ENCODE data around the gene LZTR1.
A peak's percentile ranks its signal among the peaks of the same experiment; 100 is the strongest.
"Not testable (repeated sequence)": the region's sequence is repeated elsewhere in the genome, so short reads cannot be mapped to it uniquely, and the experiment has no call there.

LZTR1 gene

DNA sequence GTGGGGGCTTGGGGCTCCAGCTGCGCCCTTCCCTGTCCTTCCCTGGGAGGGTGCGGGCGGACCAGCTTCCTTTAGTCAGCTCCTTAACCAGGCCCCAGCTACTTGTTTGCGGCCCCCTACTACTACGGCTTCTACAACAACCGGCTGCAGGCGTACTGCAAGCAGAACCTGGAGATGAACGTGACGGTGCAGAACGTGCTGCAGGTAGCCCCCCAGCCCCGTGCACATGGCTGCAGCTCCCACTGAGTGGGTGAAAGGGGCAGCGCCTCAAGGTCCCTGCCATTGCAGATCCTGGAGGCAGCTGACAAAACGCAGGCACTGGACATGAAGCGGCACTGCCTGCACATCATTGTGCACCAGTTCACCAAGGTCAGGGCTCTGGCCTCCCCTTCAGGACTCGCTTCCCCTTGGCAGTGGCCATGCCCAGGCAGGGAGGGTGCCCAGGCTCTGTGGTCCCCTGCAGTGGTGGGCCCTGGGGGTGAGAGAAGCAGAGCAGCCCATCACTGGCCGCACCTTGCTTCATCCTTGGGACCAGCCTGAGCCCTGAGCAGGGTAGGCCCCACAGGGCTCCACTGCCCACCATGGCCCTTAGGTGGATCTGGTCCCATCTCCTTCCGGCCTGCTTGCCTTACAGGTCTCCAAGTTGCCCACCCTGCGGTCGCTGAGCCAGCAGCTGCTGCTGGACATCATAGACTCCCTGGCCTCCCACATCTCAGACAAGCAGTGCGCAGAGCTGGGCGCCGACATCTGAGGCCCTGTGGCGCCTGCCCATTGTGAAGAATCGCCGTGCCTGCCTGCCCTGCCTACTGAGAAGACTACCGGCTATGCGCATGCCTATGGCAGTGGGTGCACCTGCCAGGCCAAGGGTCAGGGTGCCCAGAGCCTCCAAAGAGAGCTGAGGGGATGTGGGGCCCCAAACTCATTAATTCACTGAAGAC is 14.8 kb downstream of the LZTR1 start:
- H3K4me1 ChIP-seq (ENCODE audit: insufficient read depth, low read length) = peaks cover 20% of the 10 kb centered on the region
- no peak overlapping the region for H3K4me3 ChIP-seq (ENCODE audit: low read depth in 1 of 2, low read length in 2 of 2)
- H3K27ac ChIP-seq (ENCODE audit: low read depth, low read length) = no peak overlapping the region
- H3K9ac ChIP-seq (ENCODE audit: low read length) = no peak overlapping the region
- H3K27me3 ChIP-seq (ENCODE audit: control insufficient read depth in 1 of 2, insufficient read depth in 2 of 2, low read length in 2 of 2) = no peaks in the 10 kb centered on the region
- no peaks in the 10 kb centered on the region for H3K9me3 ChIP-seq (ENCODE audit: low read length)
- peaks cover 53% of the 10 kb centered on the region for H3K36me3 ChIP-seq (ENCODE audit: insufficient read depth, low read length)

DNA sequence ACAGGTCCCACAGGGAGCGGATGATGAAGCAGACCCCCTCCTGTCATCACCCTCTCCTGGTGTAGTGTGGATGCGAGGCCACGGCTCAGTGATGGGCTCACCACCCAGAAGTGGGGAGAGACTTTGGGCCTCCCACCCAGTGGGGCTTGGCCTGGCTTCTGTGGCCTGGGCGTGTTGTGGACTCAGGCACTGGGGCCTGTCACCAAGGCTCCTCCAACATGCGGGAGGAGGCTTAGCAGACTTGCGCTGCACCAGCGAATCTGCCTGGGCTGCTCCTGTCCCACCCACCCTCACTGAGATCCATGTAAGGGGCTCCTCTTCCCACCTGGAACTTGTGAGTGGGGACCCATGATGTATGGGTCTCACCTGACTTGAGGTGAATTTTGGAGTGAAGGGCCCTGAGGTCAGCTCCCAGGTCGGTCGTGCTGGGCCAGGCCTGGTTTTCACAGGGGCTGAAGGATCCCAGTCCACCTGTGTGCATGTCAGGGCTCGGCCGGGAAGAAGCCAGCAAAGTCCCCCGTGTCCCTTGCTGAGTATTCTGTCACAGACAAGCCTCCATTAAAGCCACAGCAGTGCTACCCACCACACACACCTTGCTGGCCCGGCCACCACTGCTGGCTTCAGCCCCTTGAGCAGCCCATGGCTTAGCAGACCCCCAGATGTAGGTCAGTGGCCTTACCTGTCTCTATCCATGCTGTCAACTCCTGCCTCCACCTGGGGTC is 15.6 kb downstream of the LZTR1 start:
- Histone ChIP-seq H3K9me3 (ENCODE audit: low read length) (no peaks in the 10 kb centered on the region), H3K27me3 (ENCODE audit: control insufficient read depth in 1 of 2, insufficient read depth in 2 of 2, low read length in 2 of 2) (no peaks in the 10 kb centered on the region), H3K4me1 (ENCODE audit: insufficient read depth, low read length) (peaks cover 20% of the 10 kb centered on the region), H3K9ac (ENCODE audit: low read length) (no peak overlapping the region), H3K27ac (ENCODE audit: low read depth, low read length) (no peak overlapping the region), H3K4me3 (ENCODE audit: low read depth in 1 of 2, low read length in 2 of 2) (no peak overlapping the region), H3K36me3 (ENCODE audit: insufficient read depth, low read length) (peaks cover 45% of the 10 kb centered on the region)

DNA sequence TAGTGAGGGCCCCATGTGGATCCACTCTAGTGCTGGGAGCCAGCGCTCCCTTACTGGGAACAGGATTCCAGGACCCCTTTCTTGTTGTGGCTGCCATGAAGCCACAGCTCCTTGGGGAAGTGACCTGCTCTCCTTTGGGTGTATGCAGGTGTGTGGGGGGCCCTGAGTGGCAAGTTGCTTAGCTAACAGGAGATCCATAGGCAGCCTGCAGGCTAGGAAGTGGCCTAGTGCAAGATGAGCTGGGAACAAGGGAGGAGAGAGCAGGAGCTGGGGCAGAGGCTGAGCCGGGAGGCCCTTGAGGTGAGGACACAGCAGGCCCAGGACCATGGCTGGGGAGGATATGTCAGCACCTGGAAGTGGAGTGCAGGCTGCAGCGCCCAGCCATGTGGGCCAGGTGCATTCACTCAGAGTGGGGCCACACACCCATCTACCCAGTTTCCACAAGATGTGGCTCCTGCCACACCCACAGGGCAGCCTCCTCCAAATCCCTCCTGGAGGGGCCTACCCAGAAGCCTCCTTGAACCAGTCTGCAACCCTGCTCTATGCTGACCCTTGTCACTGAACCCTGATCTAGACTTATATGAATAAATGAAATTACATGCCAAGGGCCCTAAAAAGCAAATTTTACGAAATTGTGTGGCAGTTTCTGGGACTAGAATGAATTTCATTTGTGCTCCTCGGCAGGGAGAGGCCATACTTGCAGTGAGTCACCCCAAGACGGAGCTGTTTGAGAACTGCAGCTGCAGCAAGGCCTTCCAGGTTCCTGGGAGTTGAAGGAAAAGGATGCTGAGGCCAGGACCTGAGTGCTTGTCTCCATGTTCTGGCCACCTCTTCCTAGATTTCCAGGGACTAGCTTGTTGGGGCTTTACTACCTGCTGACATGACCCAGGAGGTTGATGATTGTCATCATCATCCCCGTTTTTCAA is 16.6 kb downstream of the LZTR1 start:
- no peaks in the 10 kb centered on the region for H3K27me3 ChIP-seq (ENCODE audit: control insufficient read depth in 1 of 2, insufficient read depth in 2 of 2, low read length in 2 of 2)
- H3K4me1 ChIP-seq (ENCODE audit: insufficient read depth, low read length) = peaks cover 29% of the 10 kb centered on the region
- no peaks in the 10 kb centered on the region for H3K9me3 ChIP-seq (ENCODE audit: low read length)
- no peak overlapping the region for H3K4me3 ChIP-seq (ENCODE audit: low read depth in 1 of 2, low read length in 2 of 2)
- H3K36me3 ChIP-seq (ENCODE audit: insufficient read depth, low read length) = peaks cover 41% of the 10 kb centered on the region
- H3K27ac ChIP-seq (ENCODE audit: low read depth, low read length) = no peak overlapping the region
- no peak overlapping the region for H3K9ac ChIP-seq (ENCODE audit: low read length)

DNA sequence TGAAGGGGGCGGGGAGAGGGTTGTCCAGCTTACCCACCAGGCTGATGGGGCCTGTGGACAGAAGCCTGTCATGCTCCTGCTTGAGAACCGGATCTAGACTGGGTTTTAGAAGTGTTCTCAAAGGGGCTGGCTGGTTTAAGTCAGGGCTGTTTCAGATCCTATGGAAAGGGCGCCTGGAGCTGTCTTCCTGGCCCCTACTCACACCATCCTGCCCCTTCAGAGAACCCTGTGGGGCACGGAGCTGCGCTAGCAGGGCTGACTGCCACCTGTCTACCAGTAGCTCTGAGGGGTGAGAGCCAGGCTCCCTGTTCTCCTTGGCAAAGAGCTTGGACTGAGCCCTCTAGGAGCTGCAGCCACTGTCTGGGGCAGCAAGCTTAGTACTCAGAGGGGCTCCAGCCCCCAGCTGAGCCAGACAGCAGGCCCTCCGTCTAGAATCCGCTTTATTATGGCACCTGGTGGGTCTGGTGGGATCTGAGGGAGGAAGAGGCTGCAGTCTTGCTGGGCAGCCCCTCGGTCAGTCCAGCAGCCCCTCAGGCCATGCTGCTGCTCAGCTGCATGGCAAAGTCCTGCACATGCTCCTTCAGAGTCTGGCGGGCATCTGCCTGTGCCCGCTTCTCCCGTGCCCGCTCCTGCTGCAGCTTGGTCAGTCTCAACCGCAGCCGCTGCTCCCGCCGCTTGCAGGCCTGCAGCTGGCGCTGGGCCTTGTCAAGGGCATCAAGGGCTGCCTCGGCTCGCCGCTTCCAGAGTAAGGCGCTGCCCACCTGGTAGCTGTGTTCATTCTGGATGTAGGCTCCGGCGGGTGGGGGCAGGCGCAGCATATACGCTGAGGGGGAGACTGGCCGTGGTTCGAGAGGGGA is 17.5 kb downstream of the LZTR1 start:
- peaks cover 33% of the 10 kb centered on the region for H3K4me1 ChIP-seq (ENCODE audit: insufficient read depth, low read length)
- no peaks in the 10 kb centered on the region for H3K9me3 ChIP-seq (ENCODE audit: low read length)
- peak overlapping the region in 1 of 2 donors; percentile 97 for H3K4me3 ChIP-seq (ENCODE audit: low read depth in 1 of 2, low read length in 2 of 2)
- no peaks in the 10 kb centered on the region for H3K27me3 ChIP-seq (ENCODE audit: control insufficient read depth in 1 of 2, insufficient read depth in 2 of 2, low read length in 2 of 2)
- H3K9ac ChIP-seq (ENCODE audit: low read length) = peak overlapping the region; percentile 90
- peaks cover 36% of the 10 kb centered on the region for H3K36me3 ChIP-seq (ENCODE audit: insufficient read depth, low read length)
- no peak overlapping the region for H3K27ac ChIP-seq (ENCODE audit: low read depth, low read length)

DNA sequence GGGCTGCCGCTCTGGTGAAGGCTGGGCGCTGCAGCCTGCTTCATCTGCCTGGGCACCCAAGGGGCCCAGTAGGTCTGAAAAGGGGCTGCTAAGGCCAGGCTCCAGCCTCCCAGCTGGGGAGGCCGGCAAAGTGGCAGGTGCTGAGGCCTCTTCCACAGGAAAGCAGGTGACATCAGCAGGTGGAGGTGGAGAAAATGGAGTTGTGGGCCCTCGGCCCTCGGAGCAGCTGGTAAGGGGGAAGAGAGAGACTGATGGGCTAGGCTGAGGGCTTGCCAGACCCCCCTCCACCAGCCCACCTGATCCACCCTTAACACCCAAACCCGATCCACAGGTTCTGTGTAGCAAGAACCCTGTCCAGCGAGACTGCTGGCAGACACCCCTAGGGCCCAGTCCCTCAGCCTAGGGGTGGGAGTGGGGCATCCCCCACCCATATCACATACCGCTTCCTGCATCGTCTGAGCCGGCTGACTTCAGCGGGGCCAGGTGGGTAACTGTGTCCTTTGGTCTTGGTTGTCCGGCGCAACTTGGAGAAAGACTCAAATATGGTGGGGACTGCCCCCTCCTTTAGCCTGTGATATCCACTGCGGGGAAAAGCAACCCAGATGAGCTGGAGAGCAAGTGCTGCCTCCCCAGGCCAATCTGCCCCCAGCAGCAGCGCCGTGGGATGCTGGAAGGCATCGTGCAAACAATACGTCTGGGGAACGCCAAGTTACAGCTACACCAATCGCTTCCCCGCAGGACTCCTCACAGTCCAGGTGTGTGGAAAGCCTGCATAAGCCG is 18.3 kb downstream of the LZTR1 start:
- H3K27ac ChIP-seq (ENCODE audit: low read depth, low read length) = peak overlapping the region; percentile 94
- H3K9me3 ChIP-seq (ENCODE audit: low read length) = no peaks in the 10 kb centered on the region
- H3K4me1 ChIP-seq (ENCODE audit: insufficient read depth, low read length) = peaks cover 33% of the 10 kb centered on the region
- no peaks in the 10 kb centered on the region for H3K27me3 ChIP-seq (ENCODE audit: control insufficient read depth in 1 of 2, insufficient read depth in 2 of 2, low read length in 2 of 2)
- peaks cover 34% of the 10 kb centered on the region for H3K36me3 ChIP-seq (ENCODE audit: insufficient read depth, low read length)
- H3K4me3 ChIP-seq (ENCODE audit: low read depth in 1 of 2, low read length in 2 of 2) = peak overlapping the region; percentile 81 to 97
- H3K9ac ChIP-seq (ENCODE audit: low read length) = peak overlapping the region; percentile 90

DNA sequence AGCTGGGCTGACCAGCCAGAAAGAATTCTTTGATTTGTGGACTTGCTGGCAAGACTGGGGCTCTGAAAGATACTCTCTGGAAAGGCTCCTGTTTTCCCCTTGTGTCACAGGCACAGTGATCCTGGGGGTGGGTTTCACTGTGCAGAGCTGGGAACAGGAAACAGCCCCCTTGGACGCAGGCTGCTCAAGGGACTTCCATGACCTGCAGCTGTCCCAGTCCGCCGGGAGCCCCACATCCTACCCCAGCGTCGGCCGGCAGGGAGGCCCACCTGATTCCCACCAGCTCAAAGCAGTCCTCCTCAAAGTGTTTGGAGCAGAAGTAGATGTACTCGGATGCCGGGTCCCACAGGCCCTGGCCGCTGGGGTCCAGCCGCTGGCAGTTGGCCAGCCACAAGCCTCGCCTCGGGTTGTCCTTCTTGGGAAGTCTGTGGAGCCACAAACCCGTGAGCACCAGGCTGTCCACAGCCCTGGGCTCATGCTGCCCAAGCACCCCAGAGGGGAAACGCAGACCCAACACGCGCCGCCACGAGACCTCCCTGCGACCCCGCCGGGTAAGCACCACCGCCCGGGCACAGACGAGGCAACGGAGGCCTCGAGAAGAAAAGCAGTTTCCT is 19.0 kb downstream of the LZTR1 start:
- peaks cover 31% of the 10 kb centered on the region for H3K36me3 ChIP-seq (ENCODE audit: insufficient read depth, low read length)

DNA sequence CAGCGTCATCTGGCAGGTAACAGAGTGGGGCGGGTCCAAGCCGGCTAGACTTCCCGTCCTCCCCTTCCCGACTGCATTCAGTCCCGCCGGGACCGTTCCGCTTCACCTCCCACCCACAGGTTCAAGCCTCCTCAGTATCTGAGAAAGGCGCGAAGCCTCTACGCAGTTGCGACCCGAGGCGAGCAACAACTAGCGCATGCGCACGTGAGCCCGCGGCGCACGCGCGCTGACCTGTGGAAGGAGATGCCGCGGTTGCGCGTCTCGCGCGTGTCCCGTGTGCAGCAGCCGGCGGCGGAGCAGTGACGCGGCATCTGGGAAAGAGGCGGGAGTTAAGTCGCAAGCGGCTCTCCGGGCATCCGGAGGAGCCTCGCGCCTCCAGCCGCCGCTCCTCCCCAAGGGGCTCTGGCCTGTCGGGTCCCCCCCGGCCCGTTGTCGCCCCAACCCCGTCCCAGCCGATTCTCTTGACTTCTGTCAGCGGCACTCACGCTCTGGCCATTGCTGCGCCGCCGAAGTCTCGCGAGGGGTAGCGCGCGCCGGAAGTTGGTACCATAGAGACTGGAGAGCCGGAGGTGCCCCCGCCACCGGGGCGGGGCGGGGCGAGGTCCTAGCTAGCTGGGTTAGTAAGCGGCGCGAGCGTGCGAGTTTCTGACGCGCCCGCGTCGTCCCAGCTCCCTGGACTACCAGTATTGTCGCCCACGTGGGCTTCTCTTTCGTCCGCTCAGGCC is 19.7 kb downstream of the LZTR1 start, which contains the start of gene THAP7:
Gene THAP7 (minus strand): TSS at position 518 of the 725 bp plus-strand sequence. CDS start 207 bp downstream, at position 311.
- H3K9ac ChIP-seq (ENCODE audit: low read length) = peak within 1 kb of the TSS; percentile 90
- no peaks in the 10 kb centered on the region for H3K9me3 ChIP-seq (ENCODE audit: low read length)
- H3K27me3 ChIP-seq (ENCODE audit: control insufficient read depth in 1 of 2, insufficient read depth in 2 of 2, low read length in 2 of 2) = no peaks in the 10 kb centered on the region
- peak within 1 kb of the TSS; percentile 94 for H3K27ac ChIP-seq (ENCODE audit: low read depth, low read length)
- peaks cover 24% of the 10 kb centered on the region for H3K36me3 ChIP-seq (ENCODE audit: insufficient read depth, low read length)
- peaks cover 33% of the 10 kb centered on the region for H3K4me1 ChIP-seq (ENCODE audit: insufficient read depth, low read length)
- peak within 1 kb of the TSS; percentile 81 to 97 for H3K4me3 ChIP-seq (ENCODE audit: low read depth in 1 of 2, low read length in 2 of 2)

More for the DNA sequence above, 19.0 kb downstream of the LZTR1 start:
- Histone ChIP-seq H3K9me3 (ENCODE audit: low read length) (no peaks in the 10 kb centered on the region), H3K9ac (ENCODE audit: low read length) (peak overlapping the region; percentile 90), H3K27ac (ENCODE audit: low read depth, low read length) (peak overlapping the region; percentile 94), H3K4me3 (ENCODE audit: low read depth in 1 of 2, low read length in 2 of 2) (peak overlapping the region; percentile 81 to 97), H3K4me1 (ENCODE audit: insufficient read depth, low read length) (peaks cover 33% of the 10 kb centered on the region), H3K27me3 (ENCODE audit: control insufficient read depth in 1 of 2, insufficient read depth in 2 of 2, low read length in 2 of 2) (no peaks in the 10 kb centered on the region)

DNA sequence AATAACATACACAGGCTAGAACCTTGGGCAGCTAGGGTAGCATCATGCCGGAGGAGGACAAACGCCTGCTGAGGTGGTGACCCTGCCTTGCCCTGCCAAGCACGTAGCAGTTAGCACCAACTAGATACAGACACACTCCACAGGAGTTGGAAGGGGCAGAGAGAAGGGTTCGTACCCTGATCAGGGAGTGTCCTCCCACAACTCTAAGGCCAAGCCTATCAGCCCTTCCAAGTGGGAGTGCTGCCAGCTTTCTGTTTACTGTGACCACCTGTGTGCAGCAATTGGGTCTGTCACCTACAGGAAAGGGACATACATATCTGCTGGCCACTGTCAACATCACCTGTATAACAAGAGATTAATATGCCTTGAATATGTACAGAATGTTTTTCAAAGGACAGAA is 21.7 kb downstream of the LZTR1 start:
- H3K4me1 ChIP-seq (ENCODE audit: insufficient read depth, low read length) = peaks cover 33% of the 10 kb centered on the region
- peak overlapping the region; percentile 37 for H3K9ac ChIP-seq (ENCODE audit: low read length)
- H3K36me3 ChIP-seq (ENCODE audit: insufficient read depth, low read length) = peaks cover 17% of the 10 kb centered on the region
- H3K4me3 ChIP-seq (ENCODE audit: low read depth in 1 of 2, low read length in 2 of 2) = no peak overlapping the region
- H3K27me3 ChIP-seq (ENCODE audit: control insufficient read depth in 1 of 2, insufficient read depth in 2 of 2, low read length in 2 of 2) = no peaks in the 10 kb centered on the region
- H3K27ac ChIP-seq (ENCODE audit: low read depth, low read length) = peak overlapping the region; percentile 94
- no peaks in the 10 kb centered on the region for H3K9me3 ChIP-seq (ENCODE audit: low read length)

DNA sequence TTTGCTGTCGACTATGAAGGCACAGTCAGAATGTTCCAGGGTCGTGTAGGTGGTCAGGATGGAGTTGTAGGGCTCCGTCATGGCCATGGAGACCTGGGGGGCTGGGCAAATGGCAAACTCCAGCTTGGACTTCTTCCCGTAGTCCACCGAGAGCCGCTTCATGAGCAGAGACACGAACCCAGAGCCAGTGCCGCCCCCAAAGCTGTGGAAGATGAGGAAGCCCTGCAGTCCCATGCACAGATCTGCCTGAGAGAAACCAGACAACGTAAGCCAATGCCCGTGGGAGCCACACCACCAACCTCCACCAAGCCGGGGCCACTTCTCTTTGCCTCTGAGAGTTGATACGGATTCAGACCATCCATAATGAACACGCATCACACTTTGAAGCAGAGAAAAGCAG is 27.1 kb downstream of the LZTR1 start:
- not testable (repeated sequence) for H3K9ac ChIP-seq (ENCODE audit: low read length); H3K9me3 ChIP-seq (ENCODE audit: low read length); H3K27me3 ChIP-seq (ENCODE audit: control insufficient read depth in 1 of 2, insufficient read depth in 2 of 2, low read length in 2 of 2); H3K36me3 ChIP-seq (ENCODE audit: insufficient read depth, low read length); H3K4me1 ChIP-seq (ENCODE audit: insufficient read depth, low read length); H3K27ac ChIP-seq (ENCODE audit: low read depth, low read length); H3K4me3 ChIP-seq (ENCODE audit: low read depth in 1 of 2, low read length in 2 of 2)
